Hepatocyte (in vitro differentiated cells): Measurements from ENCODE around the gene BOLA3.

Experiments
- EZH2 ChIP-seq: fragments of 200-600 bp; sonication (generic); IDR thresholded peaks from 2 replicates; pipeline ENCODE4 v1.6.1; 2016; ENCODE audit warnings: antibody characterized with exemption, mild to moderate bottlenecking, borderline replicate concordance
- EZH2phosphoT487 ChIP-seq: fragments of 200-600 bp; sonication (generic); IDR thresholded peaks from one replicate; pipeline ENCODE4 v1.6.1; 2018; ENCODE audit warnings: antibody characterized with exemption, mild to moderate bottlenecking, low read depth, moderate library complexity; ENCODE audit not compliant: unreplicated experiment, severe bottlenecking
- TF ChIP-seq, protein P1 (sequence below): fragments of 200-600 bp; sonication (generic); IDR thresholded peaks from 2 replicates; pipeline ENCODE4 v1.5.1; 2016; ENCODE audit warnings: antibody characterized with exemption, mild to moderate bottlenecking; ENCODE audit not compliant: poor library complexity

DNA sequence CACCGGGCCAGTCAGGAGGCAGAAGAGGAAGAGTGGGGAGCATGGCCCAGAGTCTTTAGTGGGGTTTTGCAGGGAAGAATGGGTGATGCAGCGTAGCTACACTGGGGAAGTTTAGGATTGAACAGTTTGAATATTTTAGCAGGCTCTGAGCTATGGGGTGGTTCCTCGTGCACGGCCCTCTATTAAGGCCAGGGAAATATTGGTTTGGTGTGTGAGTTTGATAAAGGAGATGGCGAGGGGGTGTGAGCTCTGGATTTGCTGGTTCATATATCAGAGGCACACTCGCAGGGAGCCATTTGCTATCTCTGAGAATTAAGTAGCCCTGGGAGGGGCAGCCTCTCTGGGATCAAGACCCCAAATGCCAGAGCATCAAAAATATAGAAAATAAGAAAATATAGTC is 50.1 kb downstream of the BOLA3 start:
- TF ChIP-seq, protein P1, sequence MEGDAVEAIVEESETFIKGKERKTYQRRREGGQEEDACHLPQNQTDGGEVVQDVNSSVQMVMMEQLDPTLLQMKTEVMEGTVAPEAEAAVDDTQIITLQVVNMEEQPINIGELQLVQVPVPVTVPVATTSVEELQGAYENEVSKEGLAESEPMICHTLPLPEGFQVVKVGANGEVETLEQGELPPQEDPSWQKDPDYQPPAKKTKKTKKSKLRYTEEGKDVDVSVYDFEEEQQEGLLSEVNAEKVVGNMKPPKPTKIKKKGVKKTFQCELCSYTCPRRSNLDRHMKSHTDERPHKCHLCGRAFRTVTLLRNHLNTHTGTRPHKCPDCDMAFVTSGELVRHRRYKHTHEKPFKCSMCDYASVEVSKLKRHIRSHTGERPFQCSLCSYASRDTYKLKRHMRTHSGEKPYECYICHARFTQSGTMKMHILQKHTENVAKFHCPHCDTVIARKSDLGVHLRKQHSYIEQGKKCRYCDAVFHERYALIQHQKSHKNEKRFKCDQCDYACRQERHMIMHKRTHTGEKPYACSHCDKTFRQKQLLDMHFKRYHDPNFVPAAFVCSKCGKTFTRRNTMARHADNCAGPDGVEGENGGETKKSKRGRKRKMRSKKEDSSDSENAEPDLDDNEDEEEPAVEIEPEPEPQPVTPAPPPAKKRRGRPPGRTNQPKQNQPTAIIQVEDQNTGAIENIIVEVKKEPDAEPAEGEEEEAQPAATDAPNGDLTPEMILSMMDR, result no peak
- TF ChIP-seq EZH2phosphoT487 (no peak), EZH2 (no peak)
